Measurements from ENCODE around the gene DNASE2B.

DNA sequence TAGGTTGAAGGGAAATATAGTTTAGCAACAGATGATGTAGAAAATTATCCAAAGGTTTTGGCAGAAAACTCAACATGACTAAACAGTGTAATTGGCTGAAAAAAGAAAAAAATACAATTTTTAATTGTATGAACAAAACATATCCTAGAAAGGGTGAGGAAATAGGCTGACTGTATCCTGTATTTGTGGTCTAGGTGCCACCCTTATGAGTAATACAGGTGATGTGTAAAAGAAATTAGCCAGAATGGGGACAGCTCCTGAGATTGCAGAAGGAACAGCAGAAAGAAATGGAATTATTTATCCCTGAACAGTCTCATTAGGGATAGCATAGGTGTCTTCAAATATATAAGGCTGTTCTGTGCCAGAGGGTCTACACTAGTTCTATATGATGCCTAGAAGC lies 24.6 kb downstream of the DNASE2B start:
- TF ChIP-seq, protein P1, sequence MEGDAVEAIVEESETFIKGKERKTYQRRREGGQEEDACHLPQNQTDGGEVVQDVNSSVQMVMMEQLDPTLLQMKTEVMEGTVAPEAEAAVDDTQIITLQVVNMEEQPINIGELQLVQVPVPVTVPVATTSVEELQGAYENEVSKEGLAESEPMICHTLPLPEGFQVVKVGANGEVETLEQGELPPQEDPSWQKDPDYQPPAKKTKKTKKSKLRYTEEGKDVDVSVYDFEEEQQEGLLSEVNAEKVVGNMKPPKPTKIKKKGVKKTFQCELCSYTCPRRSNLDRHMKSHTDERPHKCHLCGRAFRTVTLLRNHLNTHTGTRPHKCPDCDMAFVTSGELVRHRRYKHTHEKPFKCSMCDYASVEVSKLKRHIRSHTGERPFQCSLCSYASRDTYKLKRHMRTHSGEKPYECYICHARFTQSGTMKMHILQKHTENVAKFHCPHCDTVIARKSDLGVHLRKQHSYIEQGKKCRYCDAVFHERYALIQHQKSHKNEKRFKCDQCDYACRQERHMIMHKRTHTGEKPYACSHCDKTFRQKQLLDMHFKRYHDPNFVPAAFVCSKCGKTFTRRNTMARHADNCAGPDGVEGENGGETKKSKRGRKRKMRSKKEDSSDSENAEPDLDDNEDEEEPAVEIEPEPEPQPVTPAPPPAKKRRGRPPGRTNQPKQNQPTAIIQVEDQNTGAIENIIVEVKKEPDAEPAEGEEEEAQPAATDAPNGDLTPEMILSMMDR (IDR thresholded peaks at IDR 0.05 in 4 of 5, conservative IDR thresholded peaks at IDR 0.05 in 1 of 5) = no peak
- no peak for TF ChIP-seq POLR2A (IDR thresholded peaks at IDR 0.05)
